ENCODE results near the gene IMPG1. TPM values are rescaled to one million over a fixed set of nuclear protein-coding genes. Genes with fewer than 3 reads are reported as not detected.

IMPG1 gene
- total RNA-seq, 2 donors from 2014 or later = not detected

GRCh38 chr6:76043690-76044089, 28.8 kb downstream of the IMPG1 start:
- no peak overlapping the region for H3K27ac ChIP-seq
- DNase-seq (no peak), ATAC-seq (no peak)
- 68 to 88% methylated on average over 2 of the region's 2 CpGs for WGBS, 2 donors
- TF ChIP-seq POLR2A (IDR thresholded peaks at IDR 0.05) (no peak), CTCF (IDR thresholded peaks at IDR 0.05) (no peak)
- no peaks in the 10 kb centered on the region for H3K36me3 ChIP-seq (replicated peaks in 1 of 2; ENCODE audit: insufficient read depth in 1 of 2, low read depth in 2 of 2)
- H3K9me3 ChIP-seq = no peaks in the 10 kb centered on the region
- no peak overlapping the region for H3K4me3 ChIP-seq
- H3K4me1 ChIP-seq = no peaks in the 10 kb centered on the region
- intact Hi-C loops (cut with DNase I) = no loop called here
- no peaks in the 10 kb centered on the region for H3K27me3 ChIP-seq

DNA sequence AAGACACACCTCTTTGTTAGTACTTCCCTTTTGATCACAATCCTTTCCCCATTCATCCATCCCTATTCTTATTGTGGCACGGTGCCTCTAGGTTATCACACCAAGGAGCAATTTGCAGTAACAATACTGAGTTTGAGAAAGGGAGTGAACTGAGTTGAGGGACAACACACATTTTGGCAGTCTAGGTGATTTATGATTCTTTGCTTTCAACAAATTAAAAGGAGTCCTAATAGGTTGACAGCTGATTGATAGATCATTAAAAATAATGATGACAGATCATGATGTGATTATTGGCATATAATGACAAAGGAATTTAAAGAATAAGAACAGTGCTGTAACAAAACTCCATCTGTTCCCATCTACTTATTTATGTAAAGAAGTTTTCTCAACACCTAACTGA, 36.7 kb downstream of the IMPG1 start:
- TF ChIP-seq POLR2A (IDR thresholded peaks at IDR 0.05) = no peak
- no peak for TF ChIP-seq CTCF (IDR thresholded peaks at IDR 0.05)
- ATAC-seq (no peak), DNase-seq (no peak)
- Histone ChIP-seq H3K4me3 (no peak overlapping the region), H3K4me1 (no peaks in the 10 kb centered on the region), H3K9me3 (no peaks in the 10 kb centered on the region), H3K27me3 (no peaks in the 10 kb centered on the region), H3K27ac (no peak overlapping the region), H3K36me3 (replicated peaks in 1 of 2; ENCODE audit: insufficient read depth in 1 of 2, low read depth in 2 of 2) (no peaks in the 10 kb centered on the region)
- 58 to 65% methylated on average over 1 of the region's 1 CpG for WGBS, 2 donors
- intact Hi-C loops (cut with DNase I) = no loop called here

DNA sequence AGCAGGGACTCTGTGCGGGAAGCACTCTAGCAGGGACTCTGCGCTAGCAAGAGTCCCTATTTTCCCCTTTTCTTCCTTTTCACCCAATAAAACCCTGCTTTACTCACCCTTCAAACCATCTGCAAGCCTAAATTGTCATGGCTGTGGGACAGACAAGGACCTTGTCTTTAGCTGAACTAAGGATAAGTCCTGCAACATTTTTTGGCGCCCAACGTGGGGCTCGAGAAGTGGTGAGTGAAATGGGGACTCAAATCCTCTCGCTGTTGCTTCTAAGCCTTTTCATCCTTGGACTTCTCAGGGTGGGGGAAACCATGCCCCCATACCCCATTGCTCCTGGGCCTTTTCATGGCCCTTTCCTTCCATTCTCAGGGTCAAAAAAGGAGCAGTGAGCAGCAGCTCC, 46.4 kb downstream of the IMPG1 start:
- intact Hi-C loops (cut with DNase I) = no loop called here
- Histone ChIP-seq H3K4me1 (no peaks in the 10 kb centered on the region), H3K4me3 (no peak overlapping the region), H3K9me3 (peaks cover 0 to 28% (median 7%) of the 10 kb centered on the region in 3 donors), H3K27me3 (no peaks in the 10 kb centered on the region), H3K36me3 (replicated peaks in 1 of 2; ENCODE audit: insufficient read depth in 1 of 2, low read depth in 2 of 2) (no peaks in the 10 kb centered on the region), H3K27ac (no peak overlapping the region)
- ATAC-seq = no peak
- 85 to 89% methylated on average over 6 of the region's 6 CpGs for WGBS, 2 donors
- TF ChIP-seq CTCF (IDR thresholded peaks at IDR 0.05) = no peak
- no peak for DNase-seq

DNA sequence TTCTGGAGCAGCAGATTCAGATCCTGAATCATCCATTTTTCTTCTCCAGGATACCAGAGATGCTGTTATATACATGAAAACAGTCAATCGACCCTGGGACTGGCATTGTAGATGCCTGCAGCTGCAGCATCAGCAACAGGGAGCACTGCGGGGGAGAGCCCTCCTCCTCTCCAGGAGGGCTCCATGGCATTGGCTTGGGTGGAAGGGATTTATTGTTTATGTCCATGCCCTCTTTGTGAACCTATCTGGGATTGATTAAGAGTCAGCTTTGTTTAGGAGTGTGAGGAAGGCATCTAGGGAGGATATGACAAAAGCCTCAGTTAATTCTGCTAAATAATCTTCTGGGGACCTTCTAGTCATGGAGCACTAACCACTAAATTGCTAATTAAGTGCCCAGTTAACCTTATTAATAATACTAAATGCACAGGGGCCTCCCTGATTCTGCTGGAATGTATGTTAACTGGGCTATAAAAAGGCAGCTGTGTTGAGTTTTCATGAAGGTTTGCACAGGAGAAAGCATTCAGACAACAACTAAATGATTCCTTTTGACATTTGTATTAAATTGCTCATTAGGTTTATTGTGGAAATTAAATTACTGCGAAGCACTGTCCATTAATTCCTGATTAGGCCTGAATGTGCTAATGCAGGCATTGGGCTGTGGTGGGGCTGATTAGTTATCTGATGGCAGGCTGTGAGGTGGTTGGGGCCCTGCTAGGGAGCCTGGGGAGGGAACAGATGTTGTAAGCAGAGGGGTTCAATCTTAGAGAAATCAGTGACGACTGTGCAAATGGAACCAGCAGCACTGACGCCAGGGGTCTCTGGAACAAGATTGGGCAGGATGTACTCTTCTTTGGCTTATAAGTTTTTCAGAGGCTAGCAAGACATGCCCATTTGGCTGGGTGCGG, 57.6 kb downstream of the IMPG1 start:
- Histone ChIP-seq H3K36me3 (replicated peaks in 1 of 2; ENCODE audit: insufficient read depth in 1 of 2, low read depth in 2 of 2) (no peaks in the 10 kb centered on the region), H3K4me3 (no peak overlapping the region), H3K9me3 (no peaks in the 10 kb centered on the region), H3K27me3 (no peaks in the 10 kb centered on the region), H3K27ac (no peak overlapping the region), H3K4me1 (no peaks in the 10 kb centered on the region)
- ATAC-seq (no peak), DNase-seq (no peak)
- 73 to 74% methylated on average over 6 of the region's 6 CpGs for WGBS, 2 donors
- no peak for TF ChIP-seq POLR2A (IDR thresholded peaks at IDR 0.05)
- intact Hi-C loops (cut with DNase I) = no loop called here

DNA sequence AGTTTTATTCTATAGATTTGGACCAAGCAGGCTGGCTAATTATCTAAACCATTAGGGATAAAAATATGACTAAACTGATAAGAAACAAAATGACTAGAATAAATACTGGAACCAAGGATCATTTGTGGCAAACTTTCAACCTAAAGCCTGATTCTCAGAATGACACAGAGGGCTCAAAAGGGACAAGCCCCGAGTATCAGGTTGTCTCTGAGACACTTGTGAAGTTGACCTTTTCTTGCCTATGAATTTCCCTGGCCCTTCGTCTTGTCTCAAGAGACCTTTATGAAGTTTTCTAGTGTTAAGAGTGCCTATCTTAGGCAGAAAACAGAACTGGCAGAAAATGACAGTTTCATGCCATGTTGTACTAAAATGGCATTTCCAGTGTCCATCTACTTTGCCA, 68.3 kb downstream of the IMPG1 start:
- no peaks in the 10 kb centered on the region for H3K4me1 ChIP-seq
- TF ChIP-seq CTCF (IDR thresholded peaks at IDR 0.05) (no peak), POLR2A (IDR thresholded peaks at IDR 0.05) (no peak)
- H3K4me3 ChIP-seq = no peak overlapping the region
- H3K36me3 ChIP-seq (replicated peaks in 1 of 2; ENCODE audit: insufficient read depth in 1 of 2, low read depth in 2 of 2) = no peaks in the 10 kb centered on the region
- intact Hi-C loops (cut with DNase I) = no loop called here
- H3K9me3 ChIP-seq = no peaks in the 10 kb centered on the region
- H3K27me3 ChIP-seq = no peaks in the 10 kb centered on the region
- WGBS, 2 donors = 81 to 82% methylated on average over 2 of the region's 2 CpGs
- no peak for ATAC-seq
- H3K27ac ChIP-seq = no peak overlapping the region
- DNase-seq = no peak

All from body of pancreas (tissue), 4 donors.